ENCODE measurements around the gene EPB41L1.

The EPB41L1 gene

GRCh38 chr20:36114707-36115106 lies 39.8 kb upstream of the EPB41L1 start:
- no peak overlapping the region for H3K4me3 ChIP-seq
- intact Hi-C loops (cut with DNase I; ENCODE audit: low total_unique reads), result no loop called here
- H3K27me3 ChIP-seq, result no peaks in the 10 kb centered on the region
- H3K4me1 ChIP-seq, result peaks cover 0 to 6% (median 0%) of the 10 kb centered on the region in 4 donors
- no peak overlapping the region for H3K27ac ChIP-seq
- no peak for DNase-seq
- no peaks in the 10 kb centered on the region for H3K36me3 ChIP-seq
- no peak for TF ChIP-seq CTCF (IDR thresholded peaks at IDR 0.05)
- no peaks in the 10 kb centered on the region for H3K9me3 ChIP-seq

GRCh38 chr20:36115925-36116324 lies 38.6 kb upstream of the EPB41L1 start:
- Histone ChIP-seq H3K4me3 (no peak overlapping the region), H3K36me3 (no peaks in the 10 kb centered on the region), H3K27me3 (no peaks in the 10 kb centered on the region), H3K9me3 (no peaks in the 10 kb centered on the region), H3K27ac (no peak overlapping the region), H3K4me1 (peaks cover 0 to 6% (median 0%) of the 10 kb centered on the region in 4 donors)
- DNase-seq, result no peak
- intact Hi-C loops (cut with DNase I; ENCODE audit: low total_unique reads), result no loop called here
- TF ChIP-seq CTCF (IDR thresholded peaks at IDR 0.05), result no peak

- no peak for DNase-seq
- no peaks in the 10 kb centered on the region for H3K27me3 ChIP-seq
- peaks cover 0 to 6% (median 0%) of the 10 kb centered on the region in 4 donors for H3K4me1 ChIP-seq
- H3K27ac ChIP-seq, result no peak overlapping the region
- H3K9me3 ChIP-seq, result no peaks in the 10 kb centered on the region
- H3K4me3 ChIP-seq, result no peak overlapping the region
- intact Hi-C loops (cut with DNase I; ENCODE audit: low total_unique reads), result no loop called here
- H3K36me3 ChIP-seq, result no peaks in the 10 kb centered on the region
- no peak for TF ChIP-seq CTCF (IDR thresholded peaks at IDR 0.05)
Measured at GRCh38 chr20:36116807-36117441, 37.6 kb upstream of the EPB41L1 start.

- intact Hi-C loops (cut with DNase I; ENCODE audit: low total_unique reads), result no loop called here
- H3K4me1 ChIP-seq, result peaks cover 0 to 3% (median 0%) of the 10 kb centered on the region in 4 donors
- no peak for DNase-seq
Measured at GRCh38 chr20:36117638-36118037, 36.9 kb upstream of the EPB41L1 start.

GRCh38 chr20:36118371-36118770 lies 36.2 kb upstream of the EPB41L1 start:
- Histone ChIP-seq H3K36me3 (no peaks in the 10 kb centered on the region), H3K27ac (no peak overlapping the region)
- intact Hi-C loops (cut with DNase I; ENCODE audit: low total_unique reads), result no loop called here

More at GRCh38 chr20:36117638-36118037, 36.9 kb upstream of the EPB41L1 start:
- no peak overlapping the region for H3K27ac ChIP-seq
- no peaks in the 10 kb centered on the region for H3K27me3 ChIP-seq
- H3K4me3 ChIP-seq, result no peak overlapping the region
- TF ChIP-seq CTCF (IDR thresholded peaks at IDR 0.05), result no peak
- H3K9me3 ChIP-seq, result no peaks in the 10 kb centered on the region
- no peaks in the 10 kb centered on the region for H3K36me3 ChIP-seq

More at GRCh38 chr20:36118371-36118770, 36.2 kb upstream of the EPB41L1 start:
- Histone ChIP-seq H3K27me3 (no peaks in the 10 kb centered on the region), H3K4me3 (no peak overlapping the region), H3K4me1 (no peaks in the 10 kb centered on the region), H3K9me3 (no peaks in the 10 kb centered on the region)
- DNase-seq, result no peak
- no peak for TF ChIP-seq CTCF (IDR thresholded peaks at IDR 0.05)
